A204.1 (cell line): Measurements from ENCODE around the gene ZNF695.

Source experiments
- FAIRE-seq: peaks from 2 replicates; lab custom pipeline; 2012; peaks lifted over from hg19 to GRCh38; lab: Jason Lieb, UNC

Gene ZNF695

DNA sequence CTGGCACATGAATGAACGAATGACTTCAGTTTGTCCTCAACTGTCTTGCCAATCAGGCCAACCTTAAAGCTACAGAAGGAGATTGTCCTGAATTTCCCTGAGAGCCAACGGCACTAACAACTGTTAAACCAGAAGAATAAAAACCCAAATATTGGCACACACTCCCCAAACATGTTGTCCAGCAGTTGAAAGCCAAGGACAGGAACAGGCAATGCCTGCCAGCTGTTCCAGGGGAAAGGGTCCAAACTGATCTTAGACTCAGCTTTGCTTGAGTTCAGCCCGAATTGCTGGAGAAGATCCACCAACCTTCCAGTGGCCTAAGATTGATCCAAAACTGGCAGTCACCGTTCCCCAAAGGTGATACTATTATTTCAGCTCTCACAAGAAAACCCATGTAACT lies 53.7 kb downstream of the ZNF695 start:
- FAIRE-seq: no peak

GRCh38 chr1:246951413-246951812 lies 56.4 kb downstream of the ZNF695 start:
- no peak for FAIRE-seq

DNA sequence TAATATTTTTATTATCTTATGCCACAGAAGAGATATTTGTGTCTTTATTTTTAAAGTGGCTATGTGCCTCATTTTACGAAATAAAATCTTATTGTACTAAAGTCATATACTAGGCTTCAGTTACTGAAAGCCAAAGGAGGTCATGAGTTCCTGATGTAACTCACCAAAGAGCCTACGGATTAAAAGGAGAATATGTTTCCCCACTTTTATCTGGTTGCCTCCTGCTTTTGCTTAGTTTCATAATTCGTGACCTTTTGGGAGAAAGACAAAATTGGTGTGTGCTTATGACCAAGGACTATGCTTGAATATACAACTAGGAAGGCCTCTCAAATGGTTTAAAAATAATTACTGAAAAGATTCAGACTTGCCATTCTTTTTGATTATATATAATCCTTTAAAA lies 57.9 kb downstream of the ZNF695 start:
- FAIRE-seq: no peak

DNA sequence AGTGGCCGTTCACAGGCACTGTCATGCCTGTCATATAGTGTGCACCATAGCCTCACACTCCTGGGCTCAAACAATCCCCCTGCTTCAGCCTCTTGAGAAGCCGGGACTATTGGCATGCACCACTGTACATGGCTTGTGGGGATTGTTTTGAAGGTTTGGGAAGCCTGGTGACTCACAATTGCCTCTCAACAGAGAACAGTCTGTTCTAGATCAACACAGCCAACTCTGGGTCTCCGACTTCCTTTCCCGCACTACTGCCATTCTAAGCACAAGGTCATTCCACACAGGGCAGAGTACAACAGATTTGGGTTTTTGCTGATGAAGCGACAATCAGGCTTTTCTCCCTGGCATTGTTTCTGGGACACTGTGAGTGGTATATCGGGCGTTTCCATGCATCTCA lies 60.6 kb downstream of the ZNF695 start:
- no peak for FAIRE-seq

DNA sequence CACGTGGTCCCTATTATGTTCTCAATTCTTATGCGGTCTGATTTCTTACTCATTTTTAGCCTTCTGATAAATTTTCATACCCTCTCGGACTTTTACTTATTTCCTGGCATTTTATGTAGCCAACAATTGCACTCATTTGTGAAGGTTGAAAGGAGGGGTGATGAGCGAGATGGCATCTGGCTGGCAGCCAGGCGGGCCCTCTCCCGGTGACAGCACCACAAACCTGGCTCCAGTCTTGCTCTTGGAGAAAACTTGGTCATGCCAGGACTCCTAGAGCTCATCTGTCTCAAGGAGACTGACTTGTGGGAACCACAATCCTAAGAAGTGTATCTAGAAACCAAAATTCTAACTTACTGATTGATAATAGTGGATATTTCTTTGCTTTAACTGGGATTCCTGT lies 61.5 kb downstream of the ZNF695 start:
- FAIRE-seq: no peak
